ENCODE measurements around the gene GOLGA6B.
"Not testable (repeated sequence)": the region's sequence is repeated elsewhere in the genome, so short reads cannot be mapped to it uniquely, and the experiment has no call there.

Gene GOLGA6B

GRCh38 chr15:72665706-72666105 lies 11.2 kb downstream of the GOLGA6B start:
- not testable (repeated sequence) for DNase-seq (ENCODE audit: low spot score)

GRCh38 chr15:72669803-72670202 lies 15.3 kb downstream of the GOLGA6B start:
- not testable (repeated sequence) for DNase-seq (ENCODE audit: low spot score)

- DNase-seq (ENCODE audit: low spot score): peak; percentile 52
Observed at GRCh38 chr15:72670656-72671352, 16.3 kb downstream of the GOLGA6B start.

GRCh38 chr15:72671525-72671924 lies 17.0 kb downstream of the GOLGA6B start:
- DNase-seq (ENCODE audit: low spot score): no peak

- DNase-seq (ENCODE audit: low spot score): no peak
Observed at GRCh38 chr15:72676838-72677237, 22.3 kb downstream of the GOLGA6B start.

- no peak for DNase-seq (ENCODE audit: low spot score)
Observed at GRCh38 chr15:72680931-72681330, 26.4 kb downstream of the GOLGA6B start.

- DNase-seq (ENCODE audit: low spot score): no peak
Observed at GRCh38 chr15:72682772-72683171, 28.3 kb downstream of the GOLGA6B start.

GRCh38 chr15:72685301-72685924 lies 30.9 kb downstream of the GOLGA6B start:
- DNase-seq (ENCODE audit: low spot score): no peak

GRCh38 chr15:72685925-72686794 lies 31.7 kb downstream of the GOLGA6B start, which contains the start of the genes BBS4 and HIGD2B:
TSS of gene BBS4 (plus strand) at chr15:72686207. CDS start at chr15:72686228, 21 bp downstream.
TSS of gene HIGD2B (minus strand) at chr15:72686182. CDS start at chr15:72676374, 9,808 bp downstream.
- peak; percentile 87 for DNase-seq (ENCODE audit: low spot score)

- DNase-seq (ENCODE audit: low spot score): no peak
Observed at GRCh38 chr15:72688697-72689096, 34.2 kb downstream of the GOLGA6B start.

GRCh38 chr15:72690938-72691337 lies 36.4 kb downstream of the GOLGA6B start:
- DNase-seq (ENCODE audit: low spot score): no peak

GRCh38 chr15:72698938-72699337 lies 44.4 kb downstream of the GOLGA6B start:
- no peak for DNase-seq (ENCODE audit: low spot score)

- DNase-seq (ENCODE audit: low spot score): no peak
Observed at GRCh38 chr15:72700076-72700475, 45.6 kb downstream of the GOLGA6B start.

- no peak for DNase-seq (ENCODE audit: low spot score)
Observed at GRCh38 chr15:72706266-72706665, 51.8 kb downstream of the GOLGA6B start.

- DNase-seq (ENCODE audit: low spot score): not testable (repeated sequence)
Observed at GRCh38 chr15:72708551-72709303, 54.2 kb downstream of the GOLGA6B start.

Data from AG08395 (cell line).